HG02678 (cell line): ENCODE measurements around the gene PIGA.
"Not testable (repeated sequence)": the region's sequence is repeated elsewhere in the genome, so short reads cannot be mapped to it uniquely, and the experiment has no call there.

Source experiments
- ATAC-seq: cut with Tn5 transposase; IDR thresholded peaks from one replicate; pipeline ENCODE4 v1.9.1; 2021; ENCODE audit warnings: mild to moderate bottlenecking, moderate library complexity; ENCODE audit not compliant: unreplicated experiment

PIGA gene

GRCh38 chrX:15322072-15322471 is 13.3 kb downstream of the PIGA start:
- ATAC-seq: no peak

GRCh38 chrX:15321447-15321846 is 13.9 kb downstream of the PIGA start:
- no peak for ATAC-seq

- no peak for ATAC-seq
Measured at GRCh38 chrX:15320297-15320696, 15.0 kb downstream of the PIGA start.

DNA sequence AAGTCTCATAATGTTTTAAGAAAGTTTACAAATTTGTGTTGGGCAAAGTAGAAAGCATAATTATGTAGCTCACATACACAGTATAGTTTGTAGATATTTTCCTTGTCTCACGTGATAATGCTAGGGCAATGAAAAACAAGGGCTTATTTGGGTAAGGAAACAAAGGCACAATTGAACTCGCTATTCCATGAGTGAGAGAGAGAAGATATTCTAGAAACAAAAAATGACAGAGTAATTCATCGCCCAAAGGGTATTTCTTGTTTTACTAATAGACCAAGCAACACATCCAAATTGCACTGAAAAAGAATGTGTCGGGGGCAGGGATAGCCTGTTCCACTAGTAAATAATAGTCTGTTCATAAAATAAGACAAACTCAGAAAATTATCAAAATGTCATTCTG is 16.2 kb downstream of the PIGA start:
- ATAC-seq: no peak

GRCh38 chrX:15315509-15315908 is 19.8 kb downstream of the PIGA start, which contains the start of gene ASB11:
TSS of gene ASB11 (minus strand) at chrX:15315640. CDS start at chrX:15315605, 35 bp downstream.
- no peak for ATAC-seq

DNA sequence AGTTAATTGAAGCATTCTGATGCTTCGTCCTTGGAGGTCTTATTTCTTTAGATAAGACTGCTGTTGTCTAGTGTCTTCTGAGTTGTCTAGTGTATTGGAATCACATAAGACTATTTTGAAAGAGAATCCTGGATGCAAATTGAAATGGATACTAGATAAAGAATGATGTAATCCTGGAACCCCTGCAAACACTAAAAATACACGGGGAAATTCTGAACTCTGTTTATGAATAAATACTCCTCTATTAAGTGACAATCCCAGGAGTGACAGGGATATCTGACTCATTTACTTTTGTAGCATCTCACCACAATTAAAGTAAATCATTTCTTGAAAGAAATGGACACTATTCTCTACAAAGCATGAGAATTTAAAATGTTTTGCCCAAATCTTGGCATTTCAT is 20.9 kb downstream of the PIGA start:
- no peak for ATAC-seq

- ATAC-seq: no peak
Measured at GRCh38 chrX:15311119-15311518, 24.2 kb downstream of the PIGA start.

DNA sequence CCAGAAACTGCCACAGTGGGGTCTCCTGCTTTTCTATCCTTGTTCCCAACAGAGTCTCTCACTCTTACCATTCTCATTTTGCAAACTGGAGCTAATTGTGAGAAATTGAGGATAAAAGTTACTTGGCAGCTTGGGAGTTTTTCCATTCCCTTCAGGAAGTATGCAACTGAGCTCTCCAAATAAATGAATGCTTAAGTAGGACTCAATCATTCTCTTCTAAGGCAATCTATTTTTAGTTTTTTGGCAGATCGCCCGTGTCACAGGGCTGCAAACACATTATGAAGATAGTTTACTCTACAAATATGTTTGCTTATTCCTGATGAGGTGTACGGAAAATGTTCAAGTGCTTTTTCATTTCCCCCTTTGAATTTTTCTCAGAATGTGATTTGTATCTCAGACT is 25.2 kb downstream of the PIGA start:
- no peak for ATAC-seq

DNA sequence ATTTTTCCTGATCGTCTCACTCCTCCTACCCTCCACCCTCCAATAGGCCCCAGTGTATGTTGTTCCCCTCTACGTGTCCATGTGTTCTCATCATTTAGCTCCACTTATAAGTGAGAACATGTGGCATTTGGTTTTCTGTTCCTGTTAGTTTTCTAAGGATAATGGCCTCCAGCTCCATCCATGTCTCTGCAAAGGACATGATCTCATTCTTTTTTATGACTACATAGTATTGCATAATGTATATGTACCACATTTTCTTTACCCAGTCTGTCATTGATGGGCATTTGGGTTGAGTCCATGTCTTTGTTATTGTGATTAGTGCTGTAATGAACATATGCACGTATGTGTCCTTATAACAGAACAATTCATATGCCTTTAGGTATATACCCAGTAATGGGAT is 29.4 kb downstream of the PIGA start:
- ATAC-seq: not testable (repeated sequence)

- ATAC-seq: no peak
Measured at GRCh38 chrX:15301924-15302323, 33.4 kb downstream of the PIGA start.

- no peak for ATAC-seq
Measured at GRCh38 chrX:15299941-15300851, 35.1 kb downstream of the PIGA start.

- ATAC-seq: no peak
Measured at GRCh38 chrX:15298780-15299179, 36.5 kb downstream of the PIGA start.

DNA sequence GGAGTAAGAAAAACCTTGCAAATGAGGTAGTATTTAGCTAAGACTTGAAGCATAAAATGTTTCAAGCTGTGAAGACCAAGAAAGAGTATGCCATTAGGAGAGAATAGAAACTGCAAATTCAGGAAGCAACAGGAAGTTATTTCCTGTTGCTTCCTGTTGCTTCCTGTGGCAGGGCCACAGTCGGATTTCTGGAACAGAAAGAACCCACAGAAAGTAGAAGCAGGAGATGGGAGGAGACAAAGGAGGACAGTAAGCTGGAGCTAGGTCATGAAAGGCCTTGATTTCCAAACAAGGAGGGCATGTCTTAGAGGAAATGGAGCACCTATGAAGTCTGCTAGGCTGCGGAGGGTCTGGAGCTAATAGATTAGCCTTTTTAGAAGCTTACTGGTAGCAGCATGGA is 37.1 kb downstream of the PIGA start:
- no peak for ATAC-seq

DNA sequence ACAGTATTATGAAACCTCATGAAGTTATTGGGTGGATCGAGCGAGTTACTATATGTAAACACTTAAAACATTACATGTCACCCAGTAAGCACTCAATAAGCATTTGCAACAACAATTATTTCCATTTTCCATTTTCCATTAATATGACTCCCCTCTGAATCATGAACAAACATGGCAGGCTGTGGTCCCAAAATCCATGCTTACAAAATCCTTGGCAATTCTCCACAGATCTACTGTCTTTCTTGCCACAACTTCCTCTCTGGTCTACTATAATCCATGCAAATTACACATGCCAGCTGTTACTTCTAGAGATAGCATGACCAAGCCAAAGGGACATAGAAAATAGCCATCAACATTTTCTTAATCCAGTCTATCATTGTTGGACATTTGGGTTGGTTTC is 41.9 kb downstream of the PIGA start:
- no peak for ATAC-seq

DNA sequence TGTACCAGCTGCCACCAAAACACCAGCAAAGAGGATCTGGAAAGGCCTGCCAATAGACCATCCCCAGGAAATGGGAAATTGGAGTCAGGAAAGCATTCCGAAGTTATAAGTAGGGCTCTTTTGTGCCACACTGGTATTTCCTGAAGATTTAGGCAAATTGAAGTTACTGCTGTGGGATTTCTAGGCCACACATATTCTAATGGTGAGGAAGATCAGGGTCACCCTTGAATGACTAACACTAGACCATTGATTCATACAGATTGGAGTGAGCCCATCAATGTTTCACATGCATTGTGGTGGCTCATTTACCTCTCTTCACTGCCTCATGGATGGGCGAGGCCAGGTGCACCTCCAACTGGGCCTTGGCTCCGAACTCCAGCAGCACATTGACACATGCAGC is 42.5 kb downstream of the PIGA start:
- ATAC-seq: no peak

DNA sequence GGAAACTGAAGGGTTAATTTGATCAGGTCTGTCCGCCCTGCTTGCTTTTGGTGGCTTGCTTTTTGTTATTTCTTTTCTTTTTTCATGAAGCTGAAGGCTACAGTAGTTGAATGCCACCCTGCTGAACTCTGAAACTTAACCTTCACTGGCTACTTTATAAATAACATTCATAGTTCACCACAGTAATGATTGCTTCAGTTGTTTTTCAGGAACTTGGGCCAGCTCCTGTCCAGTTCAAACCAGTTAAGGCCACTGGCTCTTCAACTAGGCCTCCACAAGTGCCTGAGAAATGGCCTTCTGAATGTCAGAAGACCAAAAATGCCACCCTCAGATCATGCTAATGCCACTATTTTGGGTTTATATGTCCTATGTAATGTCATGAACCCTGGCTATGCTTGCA is 57.7 kb downstream of the PIGA start:
- ATAC-seq: no peak

DNA sequence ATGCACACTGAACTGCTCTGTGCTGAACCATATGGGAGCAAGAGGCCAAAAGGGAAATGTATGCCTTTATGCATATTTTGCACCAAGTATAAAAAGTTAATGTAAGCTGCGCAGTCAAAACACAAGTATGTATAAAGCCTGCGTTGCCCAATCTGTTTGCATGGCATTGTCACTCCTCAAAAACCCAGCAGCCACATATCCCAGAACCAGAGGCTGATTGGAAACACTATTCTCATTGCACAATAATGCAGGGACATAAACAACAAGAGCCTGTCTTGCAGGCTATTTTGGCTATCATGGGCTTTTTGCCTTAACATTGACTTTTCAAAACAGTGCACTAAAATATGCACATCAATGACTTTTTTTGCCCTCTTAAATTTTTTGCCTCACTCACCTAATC is 60.4 kb downstream of the PIGA start:
- no peak for ATAC-seq

- ATAC-seq: not testable (repeated sequence)
Measured at GRCh38 chrX:15273275-15273674, 62.0 kb downstream of the PIGA start.

DNA sequence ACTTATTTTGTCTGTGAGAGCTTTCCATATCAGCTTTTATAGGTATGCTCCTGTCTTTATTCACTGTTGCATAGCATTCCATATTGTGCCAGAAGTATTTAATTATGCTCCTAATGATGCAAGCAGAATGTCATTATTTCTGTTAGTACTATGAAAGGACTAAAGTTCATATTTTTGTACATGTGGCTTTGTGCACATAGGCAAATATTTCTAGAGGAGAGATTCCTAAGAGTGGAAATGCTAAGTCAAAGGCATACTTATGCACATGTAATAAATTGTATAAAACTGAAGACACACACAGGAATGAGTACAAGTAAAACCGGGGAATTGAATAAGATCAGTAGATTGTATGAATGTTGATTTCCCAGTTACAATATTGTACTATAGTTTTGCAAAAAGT is 63.6 kb downstream of the PIGA start:
- ATAC-seq: no peak

- no peak for ATAC-seq
Measured at GRCh38 chrX:15269618-15270521, 65.5 kb downstream of the PIGA start, which contains the start of gene ASB9. TSS of gene ASB9 (minus strand) at chrX:15270083. CDS start at chrX:15269874, 209 bp downstream.
